ENCODE data around the gene IFFO2. TPM values are rescaled to one million over a fixed set of nuclear protein-coding genes. Genes with fewer than 3 reads are reported as not detected.
A peak's percentile ranks its signal among the peaks of the same experiment; 100 is the strongest.

Gene IFFO2
- total and polyA plus RNA-seq, 2 of the 13 experiments (the other 11 are each of a cell fraction or from before 2014, with no cell fraction given) = 7.3 to 16.7 TPM

DNA sequence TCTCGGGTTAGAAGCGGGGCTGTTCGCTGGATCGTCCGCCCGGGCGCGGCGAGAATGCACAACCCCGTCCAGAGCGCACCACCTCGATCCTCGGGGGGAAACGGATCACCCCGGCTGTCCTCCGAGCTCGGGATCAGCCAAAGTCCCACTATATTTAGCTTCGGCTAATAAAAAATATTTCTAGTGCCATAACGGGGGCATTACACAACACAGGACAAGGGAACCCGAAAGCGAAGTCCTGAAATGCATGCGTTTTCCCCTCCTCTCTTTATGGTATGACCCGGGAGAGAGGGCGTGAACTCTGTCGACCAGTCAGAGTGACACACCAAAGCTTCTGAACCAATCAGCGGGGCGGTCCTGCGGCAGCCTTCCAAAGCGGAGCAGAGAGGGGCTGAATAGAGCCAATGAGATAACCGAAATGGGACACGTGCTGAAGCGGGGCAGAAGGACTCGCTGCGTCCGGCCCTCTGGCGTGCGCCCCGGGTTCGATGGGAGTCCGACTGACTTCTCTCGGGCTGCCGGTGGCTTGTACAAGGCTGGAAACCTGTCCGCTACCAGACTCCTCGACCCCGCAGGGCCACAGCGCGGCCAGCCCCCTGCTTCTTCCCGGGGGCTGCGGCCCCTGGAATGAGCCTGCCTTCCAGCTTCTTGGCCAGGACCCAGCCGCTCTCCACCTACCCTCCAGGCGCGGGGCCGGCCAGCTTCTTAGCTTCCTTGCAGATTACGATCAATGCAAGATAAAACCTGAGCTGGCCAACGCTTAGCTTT, 53.8 kb downstream of the IFFO2 start, which contains the start of gene ALDH4A1 (continued):
- TF ChIP-seq, protein P1, sequence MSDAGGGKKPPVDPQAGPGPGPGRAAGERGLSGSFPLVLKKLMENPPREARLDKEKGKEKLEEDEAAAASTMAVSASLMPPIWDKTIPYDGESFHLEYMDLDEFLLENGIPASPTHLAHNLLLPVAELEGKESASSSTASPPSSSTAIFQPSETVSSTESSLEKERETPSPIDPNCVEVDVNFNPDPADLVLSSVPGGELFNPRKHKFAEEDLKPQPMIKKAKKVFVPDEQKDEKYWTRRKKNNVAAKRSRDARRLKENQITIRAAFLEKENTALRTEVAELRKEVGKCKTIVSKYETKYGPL (CRISPR knock-in tag; IDR thresholded peaks at IDR 0.05) = no peak
- TF ChIP-seq RAD21 (CRISPR knock-in tag; IDR thresholded peaks at IDR 0.05) (0 out of 2 replicates have a peak, but pooled peaks have one; percentile 7), GZF1 (CRISPR knock-in tag; IDR thresholded peaks at IDR 0.05) (no peak), TRIM24 (CRISPR knock-in tag; IDR thresholded peaks at IDR 0.05) (no peak), FOSL1 (CRISPR knock-in tag; IDR thresholded peaks at IDR 0.05; ENCODE audit: borderline replicate concordance) (no peak), ZNF724P (CRISPR knock-in tag; IDR thresholded peaks at IDR 0.05; ENCODE audit: borderline replicate concordance) (no peak), ZNF670 (CRISPR knock-in tag; IDR thresholded peaks at IDR 0.05; ENCODE audit: borderline replicate concordance) (no peak), KMT2B (CRISPR knock-in tag; IDR thresholded peaks at IDR 0.05) (peak; percentile 76; the same call in 1 of the 2 replicates), SMARCE1 (IDR thresholded peaks at IDR 0.05; ENCODE audit: borderline replicate concordance) (no peak), ADNP (CRISPR knock-in tag; IDR thresholded peaks at IDR 0.05) (no peak)
- TF ChIP-seq, protein P2, sequence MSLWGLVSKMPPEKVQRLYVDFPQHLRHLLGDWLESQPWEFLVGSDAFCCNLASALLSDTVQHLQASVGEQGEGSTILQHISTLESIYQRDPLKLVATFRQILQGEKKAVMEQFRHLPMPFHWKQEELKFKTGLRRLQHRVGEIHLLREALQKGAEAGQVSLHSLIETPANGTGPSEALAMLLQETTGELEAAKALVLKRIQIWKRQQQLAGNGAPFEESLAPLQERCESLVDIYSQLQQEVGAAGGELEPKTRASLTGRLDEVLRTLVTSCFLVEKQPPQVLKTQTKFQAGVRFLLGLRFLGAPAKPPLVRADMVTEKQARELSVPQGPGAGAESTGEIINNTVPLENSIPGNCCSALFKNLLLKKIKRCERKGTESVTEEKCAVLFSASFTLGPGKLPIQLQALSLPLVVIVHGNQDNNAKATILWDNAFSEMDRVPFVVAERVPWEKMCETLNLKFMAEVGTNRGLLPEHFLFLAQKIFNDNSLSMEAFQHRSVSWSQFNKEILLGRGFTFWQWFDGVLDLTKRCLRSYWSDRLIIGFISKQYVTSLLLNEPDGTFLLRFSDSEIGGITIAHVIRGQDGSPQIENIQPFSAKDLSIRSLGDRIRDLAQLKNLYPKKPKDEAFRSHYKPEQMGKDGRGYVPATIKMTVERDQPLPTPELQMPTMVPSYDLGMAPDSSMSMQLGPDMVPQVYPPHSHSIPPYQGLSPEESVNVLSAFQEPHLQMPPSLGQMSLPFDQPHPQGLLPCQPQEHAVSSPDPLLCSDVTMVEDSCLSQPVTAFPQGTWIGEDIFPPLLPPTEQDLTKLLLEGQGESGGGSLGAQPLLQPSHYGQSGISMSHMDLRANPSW (CRISPR knock-in tag; IDR thresholded peaks at IDR 0.05; ENCODE audit: borderline replicate concordance) = peak; percentile 68; the same call in 1 of the 2 replicates
- TF ChIP-seq, protein P3, sequence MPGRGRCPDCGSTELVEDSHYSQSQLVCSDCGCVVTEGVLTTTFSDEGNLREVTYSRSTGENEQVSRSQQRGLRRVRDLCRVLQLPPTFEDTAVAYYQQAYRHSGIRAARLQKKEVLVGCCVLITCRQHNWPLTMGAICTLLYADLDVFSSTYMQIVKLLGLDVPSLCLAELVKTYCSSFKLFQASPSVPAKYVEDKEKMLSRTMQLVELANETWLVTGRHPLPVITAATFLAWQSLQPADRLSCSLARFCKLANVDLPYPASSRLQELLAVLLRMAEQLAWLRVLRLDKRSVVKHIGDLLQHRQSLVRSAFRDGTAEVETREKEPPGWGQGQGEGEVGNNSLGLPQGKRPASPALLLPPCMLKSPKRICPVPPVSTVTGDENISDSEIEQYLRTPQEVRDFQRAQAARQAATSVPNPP (CRISPR knock-in tag; IDR thresholded peaks at IDR 0.05) = no peak
- TF ChIP-seq, protein P4, sequence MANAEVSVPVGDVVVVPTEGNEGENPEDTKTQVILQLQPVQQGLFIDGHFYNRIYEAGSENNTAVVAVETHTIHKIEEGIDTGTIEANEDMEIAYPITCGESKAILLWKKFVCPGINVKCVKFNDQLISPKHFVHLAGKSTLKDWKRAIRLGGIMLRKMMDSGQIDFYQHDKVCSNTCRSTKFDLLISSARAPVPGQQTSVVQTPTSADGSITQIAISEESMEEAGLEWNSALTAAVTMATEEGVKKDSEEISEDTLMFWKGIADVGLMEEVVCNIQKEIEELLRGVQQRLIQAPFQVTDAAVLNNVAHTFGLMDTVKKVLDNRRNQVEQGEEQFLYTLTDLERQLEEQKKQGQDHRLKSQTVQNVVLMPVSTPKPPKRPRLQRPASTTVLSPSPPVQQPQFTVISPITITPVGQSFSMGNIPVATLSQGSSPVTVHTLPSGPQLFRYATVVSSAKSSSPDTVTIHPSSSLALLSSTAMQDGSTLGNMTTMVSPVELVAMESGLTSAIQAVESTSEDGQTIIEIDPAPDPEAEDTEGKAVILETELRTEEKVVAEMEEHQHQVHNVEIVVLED (CRISPR knock-in tag; IDR thresholded peaks at IDR 0.05; ENCODE audit: borderline replicate concordance) = no peak; the same call in 1 of the 2 replicates
- TF ChIP-seq, protein P5, sequence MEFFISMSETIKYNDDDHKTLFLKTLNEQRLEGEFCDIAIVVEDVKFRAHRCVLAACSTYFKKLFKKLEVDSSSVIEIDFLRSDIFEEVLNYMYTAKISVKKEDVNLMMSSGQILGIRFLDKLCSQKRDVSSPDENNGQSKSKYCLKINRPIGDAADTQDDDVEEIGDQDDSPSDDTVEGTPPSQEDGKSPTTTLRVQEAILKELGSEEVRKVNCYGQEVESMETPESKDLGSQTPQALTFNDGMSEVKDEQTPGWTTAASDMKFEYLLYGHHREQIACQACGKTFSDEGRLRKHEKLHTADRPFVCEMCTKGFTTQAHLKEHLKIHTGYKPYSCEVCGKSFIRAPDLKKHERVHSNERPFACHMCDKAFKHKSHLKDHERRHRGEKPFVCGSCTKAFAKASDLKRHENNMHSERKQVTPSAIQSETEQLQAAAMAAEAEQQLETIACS (CRISPR knock-in tag; IDR thresholded peaks at IDR 0.05) = no peak; the same call in 1 of the 2 replicates
- TF ChIP-seq, protein P6, sequence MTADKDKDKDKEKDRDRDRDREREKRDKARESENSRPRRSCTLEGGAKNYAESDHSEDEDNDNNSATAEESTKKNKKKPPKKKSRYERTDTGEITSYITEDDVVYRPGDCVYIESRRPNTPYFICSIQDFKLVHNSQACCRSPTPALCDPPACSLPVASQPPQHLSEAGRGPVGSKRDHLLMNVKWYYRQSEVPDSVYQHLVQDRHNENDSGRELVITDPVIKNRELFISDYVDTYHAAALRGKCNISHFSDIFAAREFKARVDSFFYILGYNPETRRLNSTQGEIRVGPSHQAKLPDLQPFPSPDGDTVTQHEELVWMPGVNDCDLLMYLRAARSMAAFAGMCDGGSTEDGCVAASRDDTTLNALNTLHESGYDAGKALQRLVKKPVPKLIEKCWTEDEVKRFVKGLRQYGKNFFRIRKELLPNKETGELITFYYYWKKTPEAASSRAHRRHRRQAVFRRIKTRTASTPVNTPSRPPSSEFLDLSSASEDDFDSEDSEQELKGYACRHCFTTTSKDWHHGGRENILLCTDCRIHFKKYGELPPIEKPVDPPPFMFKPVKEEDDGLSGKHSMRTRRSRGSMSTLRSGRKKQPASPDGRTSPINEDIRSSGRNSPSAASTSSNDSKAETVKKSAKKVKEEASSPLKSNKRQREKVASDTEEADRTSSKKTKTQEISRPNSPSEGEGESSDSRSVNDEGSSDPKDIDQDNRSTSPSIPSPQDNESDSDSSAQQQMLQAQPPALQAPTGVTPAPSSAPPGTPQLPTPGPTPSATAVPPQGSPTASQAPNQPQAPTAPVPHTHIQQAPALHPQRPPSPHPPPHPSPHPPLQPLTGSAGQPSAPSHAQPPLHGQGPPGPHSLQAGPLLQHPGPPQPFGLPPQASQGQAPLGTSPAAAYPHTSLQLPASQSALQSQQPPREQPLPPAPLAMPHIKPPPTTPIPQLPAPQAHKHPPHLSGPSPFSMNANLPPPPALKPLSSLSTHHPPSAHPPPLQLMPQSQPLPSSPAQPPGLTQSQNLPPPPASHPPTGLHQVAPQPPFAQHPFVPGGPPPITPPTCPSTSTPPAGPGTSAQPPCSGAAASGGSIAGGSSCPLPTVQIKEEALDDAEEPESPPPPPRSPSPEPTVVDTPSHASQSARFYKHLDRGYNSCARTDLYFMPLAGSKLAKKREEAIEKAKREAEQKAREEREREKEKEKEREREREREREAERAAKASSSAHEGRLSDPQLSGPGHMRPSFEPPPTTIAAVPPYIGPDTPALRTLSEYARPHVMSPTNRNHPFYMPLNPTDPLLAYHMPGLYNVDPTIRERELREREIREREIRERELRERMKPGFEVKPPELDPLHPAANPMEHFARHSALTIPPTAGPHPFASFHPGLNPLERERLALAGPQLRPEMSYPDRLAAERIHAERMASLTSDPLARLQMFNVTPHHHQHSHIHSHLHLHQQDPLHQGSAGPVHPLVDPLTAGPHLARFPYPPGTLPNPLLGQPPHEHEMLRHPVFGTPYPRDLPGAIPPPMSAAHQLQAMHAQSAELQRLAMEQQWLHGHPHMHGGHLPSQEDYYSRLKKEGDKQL (CRISPR knock-in tag; IDR thresholded peaks at IDR 0.05; ENCODE audit: low read depth) = no peak
